Calu3 (cell line): ENCODE measurements around the gene SV2C. TPM values are rescaled to one million over a fixed set of nuclear protein-coding genes. Genes with fewer than 3 reads are reported as not detected.

ENCODE experiments used
- BruUV-seq: library from RNA; stranded (reverse); fragments of 400-500 nt; replicated peaks from 2 replicates; lab custom pipeline; 2021; lab: Mats Ljungman, UMichigan
- CTCF ChIA-PET: fragments of 300-600 bp; sonication (Branson Sonifier 250); formaldehyde crosslinking; loops from one replicate; lab custom pipeline; 2022; ENCODE audit warnings: antibody characterized with exemption; lab: Charles Lee
- DNase-seq: peaks from one replicate; pipeline ENCODE4 v3.0.0; 2022
- H3K27ac Mint-ChIP-seq: one replicate; pipeline ENCODE4 v1.8.0; 2022; ENCODE audit warnings: mixed read lengths; ENCODE audit not compliant: unreplicated experiment
- H3K27me3 Mint-ChIP-seq: one replicate; pipeline ENCODE4 v1.8.0; 2022; ENCODE audit warnings: mixed read lengths; ENCODE audit not compliant: unreplicated experiment
- H3K36me3 Mint-ChIP-seq: one replicate; pipeline ENCODE4 v1.8.0; 2022; ENCODE audit warnings: mild to moderate bottlenecking, moderate library complexity, mixed read lengths; ENCODE audit not compliant: insufficient read depth, unreplicated experiment
- H3K4me1 Mint-ChIP-seq: one replicate; pipeline ENCODE4 v1.8.0; 2022; ENCODE audit warnings: mild to moderate bottlenecking, low read depth, mixed read lengths; ENCODE audit not compliant: unreplicated experiment
- H3K4me3 Mint-ChIP-seq: one replicate; pipeline ENCODE4 v1.8.0; 2022; ENCODE audit warnings: mild to moderate bottlenecking, low read depth, moderate library complexity, mixed read lengths; ENCODE audit not compliant: unreplicated experiment
- H3K9me3 Mint-ChIP-seq: one replicate; pipeline ENCODE4 v1.8.0; 2022; ENCODE audit warnings: low read depth, mixed read lengths; ENCODE audit not compliant: unreplicated experiment
- CTCF ChIP-seq: fragments of 200-600 bp; IDR thresholded peaks from one replicate; pipeline ENCODE4 v1.8.0; 2022; ENCODE audit warnings: antibody characterized with exemption; ENCODE audit not compliant: unreplicated experiment
- intact Hi-C: fragments of 100-400 bp; cut with micrococcal nuclease; formaldehyde crosslinking; loops from one replicate; pipeline ENCODE4 v1.10.0; 2022; ENCODE audit not compliant: unreplicated experiment
- total RNA-seq: library from RNA; stranded (reverse); gene quantifications from 2 replicates; pipeline ENCODE4 v1.2.3, GENCODE V29; 2022

The SV2C gene
- total RNA-seq, 1 experiment from 2014 or later: 0.90 TPM

DNA sequence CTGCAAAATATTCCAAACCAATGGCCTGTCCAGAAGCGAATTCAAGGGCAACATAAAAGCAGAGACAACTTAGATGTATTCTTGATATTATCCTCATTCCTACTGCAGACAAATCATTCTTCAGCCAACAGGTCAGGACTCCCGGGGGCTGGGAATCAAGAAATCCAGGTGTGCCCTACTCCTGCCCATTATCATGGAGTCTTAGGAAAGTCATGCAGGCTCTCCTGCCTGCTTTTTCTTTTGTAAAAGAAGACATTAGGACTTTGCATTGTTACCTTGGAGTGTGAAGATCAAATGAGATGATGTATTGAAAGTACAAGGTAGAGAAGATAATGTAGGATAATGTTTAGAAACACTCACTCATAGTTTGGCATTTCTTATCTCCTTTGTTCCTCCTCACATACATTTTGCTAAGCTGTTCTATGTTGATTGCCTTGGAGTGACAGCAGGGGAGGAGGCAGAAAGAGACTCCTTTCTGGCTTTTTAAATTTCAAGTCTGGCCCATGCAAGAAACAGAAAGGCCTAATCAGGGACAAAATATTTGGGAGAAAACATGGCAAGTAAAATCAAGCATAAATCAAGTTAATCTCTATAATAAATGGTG is 113.8 kb downstream of the SV2C start:
- BruUV-seq: no TSS peak
- no peaks in the 10 kb centered on the region for H3K9me3 Mint-ChIP-seq
- intact Hi-C loops: no loop called here

DNA sequence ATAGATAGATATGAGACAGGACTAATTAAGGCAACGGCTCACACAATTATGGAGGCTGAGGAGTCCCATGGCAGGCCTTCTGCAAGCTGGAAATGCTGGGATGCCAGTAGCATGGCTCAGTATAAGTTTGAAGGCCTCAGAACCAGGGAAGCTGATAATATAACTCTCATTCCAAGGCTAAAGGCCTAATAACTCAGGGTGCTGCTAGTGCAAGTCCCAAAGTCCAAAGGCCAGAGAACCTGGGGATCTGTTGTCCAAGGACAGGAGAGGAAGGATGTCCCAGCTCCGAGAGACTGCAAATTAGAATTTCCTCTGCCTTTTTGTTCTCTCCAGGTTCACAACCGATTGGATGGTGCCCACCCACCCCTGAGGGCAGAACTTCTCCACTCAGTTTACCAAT is 114.5 kb downstream of the SV2C start:
- H3K9me3 Mint-ChIP-seq: no peaks in the 10 kb centered on the region
- no peak for DNase-seq
- H3K27ac Mint-ChIP-seq: no peak overlapping the region
- H3K36me3 Mint-ChIP-seq: no peaks in the 10 kb centered on the region
- BruUV-seq: no TSS peak
- CTCF ChIA-PET: no interaction called here
- intact Hi-C loops: no loop called here
- peaks cover 26% of the 10 kb centered on the region for H3K27me3 Mint-ChIP-seq
- H3K4me1 Mint-ChIP-seq: no peaks in the 10 kb centered on the region
- H3K4me3 Mint-ChIP-seq: no peak overlapping the region
- no peak for TF ChIP-seq CTCF

More for the DNA sequence above, 113.8 kb downstream of the SV2C start:
- Mint-ChIP-seq H3K27ac (no peak overlapping the region), H3K4me3 (no peak overlapping the region), H3K4me1 (no peaks in the 10 kb centered on the region), H3K27me3 (peaks cover 27% of the 10 kb centered on the region), H3K36me3 (no peaks in the 10 kb centered on the region)
- CTCF ChIA-PET: no interaction called here
- no peak for TF ChIP-seq CTCF
- DNase-seq: no peak

DNA sequence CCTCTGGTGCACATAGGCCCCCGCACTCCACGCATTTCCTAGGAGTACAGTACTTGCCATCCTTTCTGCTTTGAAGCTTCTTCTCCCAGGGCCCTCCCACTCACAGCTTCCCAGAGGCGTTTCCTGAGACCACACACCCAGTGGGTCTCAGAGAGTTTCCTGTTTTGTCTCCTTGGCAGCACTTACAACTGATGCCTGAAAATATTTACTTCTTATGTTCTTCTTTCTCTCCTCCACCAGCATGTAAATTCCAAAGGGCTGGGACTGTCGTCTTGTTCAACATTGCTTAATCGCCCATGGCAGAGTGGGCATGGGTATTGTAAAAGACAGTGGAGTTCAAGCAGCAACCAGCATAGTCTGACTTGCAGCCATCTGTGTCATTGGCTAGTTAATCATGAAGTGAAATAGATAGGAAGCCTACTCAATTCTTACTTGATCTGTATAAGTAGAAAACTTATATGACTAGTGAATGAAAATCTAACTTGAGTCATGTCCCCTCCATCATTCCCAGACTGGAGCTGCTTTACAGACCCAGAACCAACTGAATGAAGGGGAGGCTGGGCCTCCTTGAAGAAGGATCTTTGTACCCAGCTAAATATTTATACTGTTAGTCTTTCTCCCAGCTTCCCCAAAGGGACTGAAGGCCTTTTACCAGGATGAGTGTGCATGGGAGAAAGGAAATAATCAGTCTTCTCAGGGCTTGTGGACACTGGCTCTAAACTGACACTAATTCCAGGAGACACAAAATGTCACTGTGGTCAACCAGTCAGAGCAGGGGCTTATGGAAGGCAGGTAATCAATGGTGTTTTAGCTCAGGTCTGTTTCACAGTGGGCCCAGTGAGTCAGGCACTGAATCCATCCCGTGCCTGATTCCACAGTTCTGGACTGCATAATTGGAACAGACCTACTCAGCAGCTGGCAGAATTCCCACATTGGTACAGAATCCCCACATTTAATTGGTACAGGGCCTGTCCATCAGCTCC is 116.4 kb downstream of the SV2C start:
- Mint-ChIP-seq H3K4me1 (peaks cover 6% of the 10 kb centered on the region), H3K4me3 (no peak overlapping the region), H3K36me3 (peaks cover 3% of the 10 kb centered on the region), H3K9me3 (no peaks in the 10 kb centered on the region), H3K27me3 (peaks cover 24% of the 10 kb centered on the region), H3K27ac (no peak overlapping the region)
- no TSS peak for BruUV-seq
- no peak for TF ChIP-seq CTCF
- intact Hi-C loops: loop anchor here (5.0 kb wide), 1 partner anchor 53 kb away; no protein-coding TSS in a partner anchor
- no peak for DNase-seq
- CTCF ChIA-PET: no interaction called here

DNA sequence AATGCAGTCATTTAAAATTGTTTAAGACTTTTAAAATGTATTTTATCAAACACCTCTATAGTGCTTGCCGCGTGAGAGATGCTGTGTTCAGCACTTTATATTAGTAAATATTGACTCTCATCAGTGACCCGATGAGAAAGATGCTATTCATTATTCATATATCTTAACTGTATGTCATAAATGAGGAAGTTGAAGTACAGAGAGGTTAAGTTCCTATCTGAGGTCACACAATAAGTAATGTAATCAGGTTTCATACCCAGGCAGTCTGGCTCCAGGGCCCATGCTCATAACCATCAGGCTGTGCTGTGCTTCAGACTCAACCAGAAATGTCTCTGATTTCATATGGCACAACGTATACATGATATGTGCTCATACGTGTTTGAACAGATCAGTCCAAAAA is 119.0 kb downstream of the SV2C start:
- intact Hi-C loops: loop anchor here (5.0 kb wide), 1 partner anchor 50 kb away; no protein-coding TSS in a partner anchor
- Mint-ChIP-seq H3K4me1 (peaks cover 11% of the 10 kb centered on the region), H3K27ac (no peak overlapping the region), H3K4me3 (no peak overlapping the region), H3K36me3 (peaks cover 5% of the 10 kb centered on the region), H3K27me3 (no peaks in the 10 kb centered on the region), H3K9me3 (no peaks in the 10 kb centered on the region)
- CTCF ChIA-PET: interaction anchor here (0.6 kb wide), 2 partner anchors 46 to 149 kb away, joined by 3 to 5 read pairs; no protein-coding TSS in a partner anchor
- no TSS peak for BruUV-seq
- TF ChIP-seq CTCF: no peak
- no peak for DNase-seq
